T1000 (cell line): ENCODE measurements around the gene HDAC7.

ENCODE experiments used
- DNase-seq: peaks from one replicate; lab custom pipeline; 2025; ENCODE audit warnings: mixed read lengths; lab: John Stamatoyannopoulos, UW

The HDAC7 gene

DNA sequence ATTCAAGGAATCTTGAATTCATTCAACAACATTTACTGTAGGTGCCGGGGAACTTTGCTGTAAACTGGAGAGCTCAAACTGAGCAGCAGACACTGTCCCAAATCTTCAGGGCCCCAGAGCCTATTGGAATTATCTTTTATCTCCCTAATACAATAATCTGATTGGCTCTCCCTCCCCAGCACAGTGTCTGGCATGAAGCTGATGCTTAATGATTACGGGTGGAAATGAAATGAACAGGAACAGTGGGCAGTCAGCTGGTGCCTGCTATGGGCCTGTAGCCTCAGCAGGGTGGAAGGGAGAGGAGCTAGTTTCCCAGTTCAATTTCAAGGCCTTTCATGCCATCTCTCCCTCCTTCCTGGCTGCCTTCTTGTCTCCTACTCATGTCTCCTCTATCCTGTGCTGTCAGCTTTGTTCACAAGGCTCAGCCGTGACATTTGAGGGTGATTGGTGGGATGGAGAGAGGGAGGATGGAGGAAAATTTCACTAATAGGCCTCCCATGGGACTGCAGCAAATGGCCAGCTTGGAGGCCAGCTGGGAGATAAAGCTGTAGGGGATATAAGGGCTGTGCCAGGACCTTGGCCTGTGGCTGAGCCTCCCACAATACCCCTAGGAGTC lies 56.7 kb downstream of the HDAC7 start:
- DNase-seq = no peak

DNA sequence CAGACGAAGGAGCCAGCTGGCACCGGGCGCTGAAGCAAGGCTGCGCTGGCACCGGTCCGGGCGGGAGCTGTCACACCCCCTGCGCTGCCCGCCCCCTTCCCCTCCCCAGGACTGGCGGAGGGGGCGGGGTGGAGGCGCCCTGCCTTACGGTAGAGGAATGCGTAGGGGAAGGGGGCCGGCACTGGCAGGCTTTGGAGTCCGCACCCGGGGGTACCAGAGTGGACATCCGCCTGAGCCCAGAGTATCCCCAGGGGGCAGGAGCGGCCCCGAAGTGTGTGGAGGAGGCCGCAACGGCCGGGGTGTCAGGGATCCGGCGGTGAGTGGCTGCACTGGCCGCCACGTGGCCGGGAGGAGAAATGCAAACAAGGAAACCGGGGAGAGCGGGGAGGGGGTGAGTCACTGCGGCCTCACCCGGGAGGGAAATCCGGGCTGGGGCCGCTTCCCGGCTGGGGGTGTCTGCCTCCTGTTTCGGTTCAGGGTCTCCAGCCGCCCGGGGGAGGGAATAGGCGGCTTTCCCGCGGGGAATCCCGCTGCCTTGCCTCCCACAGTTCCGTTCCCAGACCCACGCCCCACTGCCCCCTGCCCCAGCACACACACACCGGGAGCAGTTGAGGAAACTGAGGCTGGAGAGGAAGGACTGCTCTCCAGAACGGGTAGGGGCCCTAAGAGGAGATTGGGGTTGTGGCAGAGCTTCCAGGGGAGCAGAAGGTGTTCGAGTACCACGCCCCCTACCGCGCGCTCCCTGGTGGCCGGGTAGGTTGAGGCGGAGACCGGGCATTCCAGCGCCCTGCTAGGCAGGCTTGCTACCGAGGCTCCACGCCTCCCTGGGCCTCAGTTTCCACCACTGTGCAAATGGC lies 60.6 kb downstream of the HDAC7 start, which contains the start of gene RAPGEF3:
TSS of gene RAPGEF3 (minus strand) at position 47 of the 857 bp plus-strand sequence. CDS start 324 bp downstream, outside the sequence.
- DNase-seq = peak; percentile 84

DNA sequence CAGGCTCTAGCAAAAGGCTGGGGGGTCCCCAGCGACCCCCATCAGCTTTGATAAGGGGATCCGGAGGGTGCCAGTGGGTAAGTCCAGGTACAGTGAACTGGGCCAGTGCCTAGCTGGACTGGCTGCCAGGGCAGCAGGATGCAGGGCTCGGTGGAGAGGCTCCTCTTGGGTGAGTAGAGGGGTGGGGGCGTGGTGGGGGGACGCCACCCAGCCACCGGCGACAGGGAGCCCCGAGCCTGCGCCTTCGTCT lies 61.2 kb downstream of the HDAC7 start:
- DNase-seq = no peak

DNA sequence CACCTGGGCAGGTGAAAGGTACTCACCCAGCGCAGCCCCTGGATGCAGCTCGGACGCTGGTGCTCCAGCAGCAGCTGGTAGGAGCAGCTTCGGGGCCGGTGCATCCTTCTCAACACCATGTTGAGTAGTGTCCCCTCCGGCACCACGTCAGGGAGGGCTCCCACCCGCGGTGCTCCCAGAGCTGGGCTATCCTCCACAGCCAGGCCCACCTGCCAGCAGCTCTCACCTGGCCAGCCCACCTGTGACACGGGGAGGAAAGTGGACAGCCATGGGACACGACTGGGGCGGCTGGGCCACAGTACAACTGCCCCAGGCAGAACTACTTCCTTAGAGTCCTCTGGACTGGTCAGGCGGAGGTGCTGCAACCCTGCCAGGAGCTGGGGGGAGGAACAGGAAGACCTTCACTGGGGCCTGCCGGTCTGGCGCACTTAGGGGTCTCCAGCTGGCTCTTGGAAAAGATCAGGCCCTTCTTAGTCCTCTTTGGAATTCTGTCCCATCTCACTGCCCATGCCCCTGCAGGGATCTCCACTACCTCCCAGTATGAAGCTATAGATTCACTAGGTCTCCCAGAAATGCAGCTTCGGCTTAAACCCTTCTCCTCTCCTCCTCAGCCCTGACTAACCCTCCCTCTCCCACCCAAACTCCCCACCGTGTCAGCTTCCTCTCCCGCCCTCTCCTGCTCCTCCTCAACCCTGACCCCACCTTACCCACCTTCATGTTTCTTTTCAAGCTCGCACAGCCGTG lies 61.7 kb downstream of the HDAC7 start:
- DNase-seq = no peak

DNA sequence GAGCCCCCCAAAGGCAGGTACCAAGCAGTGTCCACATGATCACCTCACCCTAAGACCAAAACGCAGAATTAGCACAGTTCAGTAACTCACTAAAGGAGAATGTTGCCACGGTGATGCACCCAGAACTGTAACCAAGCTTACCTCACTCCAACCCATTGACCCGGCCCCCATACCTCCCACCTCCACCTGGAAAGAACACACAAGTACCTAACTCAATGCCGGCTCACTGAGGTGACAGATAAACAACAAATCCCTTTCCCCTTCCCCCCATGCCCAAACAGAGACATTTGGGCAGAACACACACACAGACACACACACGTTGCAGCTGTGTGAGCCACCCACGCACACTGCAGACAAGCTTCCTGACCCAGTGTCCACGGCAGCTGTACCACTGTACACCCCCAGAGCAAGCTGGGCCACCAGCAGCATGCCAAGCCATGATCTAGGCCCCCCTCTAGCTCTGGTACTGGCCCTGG lies 62.3 kb downstream of the HDAC7 start:
- DNase-seq = no peak

DNA sequence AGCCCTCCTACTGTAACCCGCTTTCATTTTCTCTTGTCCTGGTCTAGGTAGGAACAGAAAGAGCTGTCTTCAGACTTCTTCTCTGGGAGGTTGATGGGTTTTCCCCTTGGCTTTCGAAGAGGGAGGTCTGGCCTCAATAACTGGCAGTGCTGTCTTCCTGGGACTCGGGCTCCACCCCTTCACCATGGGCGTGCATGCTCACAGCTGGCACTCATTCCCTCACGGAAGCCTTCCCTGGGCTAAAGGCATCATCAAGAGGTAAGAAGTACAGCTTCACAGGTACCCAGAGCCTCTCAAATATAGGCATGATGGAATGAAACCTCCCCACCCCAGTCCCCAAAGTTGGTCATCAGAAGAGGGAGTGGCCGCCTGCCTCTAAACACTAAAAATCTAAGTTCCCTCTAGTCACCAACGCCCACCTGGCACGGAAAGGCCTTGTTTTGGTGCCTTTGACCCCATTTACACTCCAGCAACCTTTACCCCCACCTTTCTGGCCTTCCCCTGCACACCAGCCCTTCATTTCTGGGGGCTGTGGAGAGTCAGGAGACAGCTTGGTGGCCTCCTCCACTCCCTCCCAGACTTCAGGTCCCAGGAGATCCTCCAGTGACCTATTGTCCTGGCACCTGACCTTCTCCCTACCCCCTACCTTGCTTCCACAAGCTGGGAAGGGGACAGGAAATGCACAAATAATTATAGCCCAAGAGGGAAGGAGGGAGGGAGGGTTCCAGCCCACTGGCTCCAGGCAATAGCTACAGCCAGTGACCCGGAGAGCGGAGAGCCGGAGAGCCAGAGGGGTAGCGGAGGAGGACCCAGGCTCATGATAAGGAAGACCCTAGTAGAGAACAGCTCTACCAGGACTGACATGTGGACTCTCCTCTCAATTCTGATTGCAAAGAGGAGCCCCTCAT lies 63.8 kb downstream of the HDAC7 start:
- DNase-seq = no peak

DNA sequence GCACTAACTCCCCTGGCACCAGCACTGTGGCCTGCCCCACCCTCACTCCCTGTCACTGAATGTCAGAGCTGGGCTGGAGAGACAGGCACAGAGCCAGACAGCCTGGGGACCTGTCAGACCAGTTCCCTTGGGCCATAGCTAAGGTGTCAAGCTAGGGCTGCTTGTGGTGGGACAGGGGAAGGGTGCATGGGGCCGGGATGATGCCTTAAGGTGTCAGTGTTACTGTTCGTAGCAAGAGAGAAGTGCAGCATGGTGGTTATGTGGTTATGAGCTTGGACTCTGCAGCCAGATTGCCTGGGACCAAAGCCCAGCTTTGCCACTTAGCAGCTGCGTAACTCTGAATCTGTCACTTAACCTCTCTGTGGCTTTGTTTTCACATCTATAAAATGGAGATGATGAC lies 64.8 kb downstream of the HDAC7 start:
- no peak for DNase-seq

DNA sequence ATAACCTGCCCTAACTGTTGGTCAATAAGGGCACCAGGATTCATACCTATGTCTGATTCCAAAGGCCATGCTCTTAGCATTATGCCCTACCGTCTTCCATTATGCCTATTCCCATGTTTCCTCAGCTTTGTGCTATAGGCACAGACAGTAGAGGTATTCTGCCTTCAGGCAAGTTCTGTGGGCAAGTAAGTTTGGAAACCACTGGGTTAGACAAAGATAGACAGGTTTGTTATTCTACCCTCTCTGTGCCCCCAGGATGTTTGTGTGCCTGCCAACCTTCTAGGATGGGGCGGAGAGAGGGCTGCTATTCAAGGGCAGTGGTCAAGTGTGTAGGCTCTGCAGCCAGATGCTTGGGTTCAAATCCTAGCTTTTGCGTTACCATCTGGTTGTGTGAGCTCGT lies 65.6 kb downstream of the HDAC7 start:
- no peak for DNase-seq

DNA sequence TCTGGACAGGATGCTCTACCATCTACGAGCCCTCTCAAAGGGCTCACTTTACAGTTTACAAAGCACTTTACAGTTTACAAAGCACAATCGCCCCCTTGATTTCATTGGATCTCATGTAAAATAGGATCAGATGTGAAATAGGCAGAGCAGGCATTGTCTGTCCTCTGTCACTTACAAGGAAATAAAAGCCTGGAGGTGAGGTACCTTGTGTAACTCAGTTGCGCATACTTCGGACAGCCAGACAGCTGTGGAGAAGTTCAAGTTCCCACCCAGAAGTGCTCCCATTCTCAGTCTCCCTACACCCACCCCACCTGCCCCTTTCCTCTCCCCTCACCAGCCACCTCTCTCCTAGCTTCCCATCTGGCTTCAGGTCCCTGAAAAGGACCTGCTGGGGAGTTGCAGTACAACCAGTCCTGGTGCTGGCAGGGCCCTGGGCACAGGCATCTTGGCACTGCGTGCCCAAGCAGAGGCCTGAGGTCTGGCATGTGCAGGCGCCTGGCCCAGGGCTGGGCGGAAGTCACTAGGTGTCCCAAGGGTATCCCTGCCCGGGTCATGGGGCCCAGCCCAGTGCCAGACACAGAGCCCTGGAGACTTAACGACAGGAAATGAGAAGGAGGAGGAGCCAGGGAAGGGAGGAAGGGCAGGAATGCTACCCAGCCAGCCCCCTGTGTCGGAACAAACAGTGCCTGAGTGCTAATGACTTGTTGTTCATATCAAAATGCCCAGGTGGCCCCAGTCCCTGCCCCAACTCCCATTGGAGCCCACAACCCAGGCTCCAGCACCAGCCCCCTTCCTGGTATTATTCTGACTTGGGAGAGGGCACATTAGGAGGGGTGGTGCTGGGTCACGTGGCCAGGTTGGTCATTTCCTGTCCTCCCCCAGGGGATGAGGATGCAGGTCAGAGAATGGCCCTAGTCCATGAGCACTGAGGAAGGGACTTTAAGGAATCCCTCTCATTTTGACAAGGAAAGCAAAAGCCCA lies 66.4 kb downstream of the HDAC7 start:
- DNase-seq = no peak

DNA sequence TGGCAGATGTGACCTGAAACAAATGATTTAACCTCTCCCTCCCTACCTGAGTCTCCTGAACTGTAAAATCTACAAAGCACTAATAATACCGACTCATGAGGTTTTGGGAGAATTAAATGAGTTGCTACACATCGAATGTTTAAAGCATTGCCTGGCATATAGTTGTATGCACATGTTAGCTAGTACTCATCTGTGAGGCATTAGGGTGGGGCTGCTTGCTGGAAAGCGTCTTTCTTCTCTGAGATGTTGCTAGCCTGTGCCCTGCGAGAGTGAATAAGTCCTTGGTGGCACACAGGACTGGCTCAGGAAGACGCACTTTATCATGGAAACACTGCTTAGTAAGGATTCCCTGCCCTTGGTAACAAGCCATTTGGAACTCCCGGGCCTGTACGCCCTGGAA lies 67.2 kb downstream of the HDAC7 start:
- DNase-seq = no peak

DNA sequence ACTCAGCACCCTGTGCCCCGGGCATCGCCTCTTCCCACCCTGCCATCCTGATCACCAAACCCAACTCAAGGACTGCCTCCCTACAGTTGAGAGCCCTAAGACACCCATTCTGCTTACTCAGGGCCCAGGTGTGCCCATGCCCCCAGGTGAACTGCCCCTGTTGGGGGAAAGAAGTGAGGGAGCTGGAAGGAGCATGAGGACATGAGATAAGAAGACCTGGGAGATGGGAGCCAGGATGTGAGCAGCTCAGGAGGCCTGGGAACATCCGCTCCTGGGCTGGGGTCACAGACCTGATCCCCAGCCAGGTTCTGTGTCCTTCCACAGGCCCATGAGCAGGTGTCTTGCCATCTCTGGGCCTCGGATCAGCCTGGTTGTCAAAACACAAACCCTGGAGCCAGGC lies 67.6 kb downstream of the HDAC7 start:
- DNase-seq = no peak

DNA sequence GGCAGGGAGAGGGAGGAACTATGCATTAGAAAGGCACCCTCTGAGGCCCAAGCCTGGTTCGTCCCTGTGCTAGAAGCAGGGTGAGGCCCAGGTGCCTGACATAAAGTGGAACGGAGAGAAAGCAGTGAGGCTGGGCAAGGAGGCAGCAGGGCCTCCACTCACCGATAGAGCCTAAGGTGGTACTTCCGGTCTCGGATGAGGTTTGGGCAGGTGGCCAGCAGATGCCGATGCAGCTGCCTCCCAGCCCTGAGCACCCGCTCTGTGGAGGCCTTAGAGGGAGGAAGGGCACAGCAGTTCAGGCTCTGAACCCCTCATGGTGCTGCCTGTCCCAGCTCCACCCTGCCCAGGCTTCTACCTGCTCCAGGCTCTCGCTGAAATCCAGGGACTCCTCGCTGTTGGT lies 68.1 kb downstream of the HDAC7 start:
- DNase-seq = no peak

DNA sequence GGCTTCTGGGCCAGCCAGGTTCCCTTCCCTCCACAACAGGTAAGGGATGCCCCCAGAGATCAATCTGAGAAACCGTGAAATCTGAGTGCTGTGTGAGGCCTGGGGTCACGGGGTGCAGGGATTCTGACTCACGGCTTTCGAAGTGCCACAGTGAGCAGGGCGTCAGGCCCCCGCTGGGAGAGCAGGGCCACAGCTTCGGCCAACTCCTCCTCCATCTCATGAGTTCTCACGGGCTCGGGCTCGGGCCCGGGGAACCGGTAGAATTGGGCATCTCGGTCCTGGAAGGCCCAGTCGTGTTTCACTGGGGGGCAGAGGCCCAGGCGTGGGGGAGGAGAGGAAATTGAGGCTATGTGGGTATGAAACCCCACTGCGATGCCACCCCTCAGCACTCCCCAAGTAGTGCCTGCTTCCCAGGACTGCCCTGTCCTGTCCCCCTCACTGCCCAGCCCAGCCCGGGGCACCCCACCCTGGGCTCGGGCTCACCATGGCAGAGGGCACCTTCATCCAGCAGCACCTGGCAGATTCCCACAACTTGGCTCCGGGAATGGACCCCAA lies 68.7 kb downstream of the HDAC7 start:
- DNase-seq = no peak

DNA sequence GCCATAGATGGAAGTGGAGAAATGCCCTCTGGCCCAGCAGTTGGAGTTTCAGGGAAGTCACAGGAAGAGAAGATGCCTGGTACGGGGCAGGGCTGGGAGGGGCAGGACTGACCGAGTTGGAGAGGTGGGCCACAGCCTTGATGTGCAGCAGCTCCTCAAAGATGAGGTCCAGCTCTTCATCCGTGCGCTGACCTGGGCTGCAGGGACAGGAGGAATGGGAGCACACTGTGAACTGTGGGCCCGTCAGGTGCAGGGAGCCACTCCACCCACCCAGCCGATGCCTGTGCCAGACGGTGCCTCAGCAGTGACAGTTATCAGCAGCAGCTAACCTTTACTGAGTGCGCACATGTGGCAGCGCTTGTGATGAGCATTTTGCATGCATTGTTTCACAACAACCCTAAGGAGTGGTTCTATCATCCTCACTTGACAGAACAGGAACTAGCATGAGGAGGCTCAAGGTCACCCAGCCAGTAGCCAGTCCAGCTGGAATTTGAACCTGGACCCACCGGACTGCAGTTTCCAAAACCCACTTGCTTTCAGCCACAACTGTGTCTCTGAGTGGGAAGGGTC lies 69.4 kb downstream of the HDAC7 start:
- DNase-seq = no peak

DNA sequence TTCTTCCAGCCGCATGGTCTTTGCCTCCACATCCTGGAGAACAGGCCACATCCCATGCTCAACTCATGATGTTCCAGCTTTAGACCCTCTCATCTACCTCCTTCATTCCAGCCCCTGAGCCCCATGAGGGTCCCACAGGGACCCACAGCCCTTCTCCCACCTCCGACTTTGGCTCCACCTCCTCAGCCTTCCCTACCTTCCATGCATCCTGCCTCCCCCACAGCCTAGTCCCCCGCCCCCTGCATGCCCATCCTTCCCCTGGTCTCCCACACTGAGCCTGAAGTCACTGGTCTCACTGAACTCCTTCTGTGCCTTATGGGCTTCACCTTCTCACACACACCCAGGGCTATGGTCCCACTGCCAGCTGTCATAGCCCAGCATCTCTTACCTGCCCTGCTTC lies 70.8 kb downstream of the HDAC7 start:
- no peak for DNase-seq

DNA sequence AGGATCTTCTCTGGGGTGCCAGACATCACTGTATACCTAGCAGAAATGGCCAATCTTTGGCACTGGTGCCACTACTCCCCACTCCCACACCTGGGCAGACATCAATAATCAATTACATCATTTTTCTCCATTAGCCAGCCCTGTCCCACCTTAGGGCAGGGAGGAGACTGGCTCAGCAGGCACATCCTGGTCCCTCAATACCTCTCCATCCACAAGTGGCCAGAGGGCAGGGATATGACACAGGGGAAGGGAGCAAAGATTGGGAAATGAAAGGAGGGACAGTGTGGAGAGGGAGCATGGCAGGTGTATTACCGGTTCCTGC lies 71.2 kb downstream of the HDAC7 start:
- no peak for DNase-seq

DNA sequence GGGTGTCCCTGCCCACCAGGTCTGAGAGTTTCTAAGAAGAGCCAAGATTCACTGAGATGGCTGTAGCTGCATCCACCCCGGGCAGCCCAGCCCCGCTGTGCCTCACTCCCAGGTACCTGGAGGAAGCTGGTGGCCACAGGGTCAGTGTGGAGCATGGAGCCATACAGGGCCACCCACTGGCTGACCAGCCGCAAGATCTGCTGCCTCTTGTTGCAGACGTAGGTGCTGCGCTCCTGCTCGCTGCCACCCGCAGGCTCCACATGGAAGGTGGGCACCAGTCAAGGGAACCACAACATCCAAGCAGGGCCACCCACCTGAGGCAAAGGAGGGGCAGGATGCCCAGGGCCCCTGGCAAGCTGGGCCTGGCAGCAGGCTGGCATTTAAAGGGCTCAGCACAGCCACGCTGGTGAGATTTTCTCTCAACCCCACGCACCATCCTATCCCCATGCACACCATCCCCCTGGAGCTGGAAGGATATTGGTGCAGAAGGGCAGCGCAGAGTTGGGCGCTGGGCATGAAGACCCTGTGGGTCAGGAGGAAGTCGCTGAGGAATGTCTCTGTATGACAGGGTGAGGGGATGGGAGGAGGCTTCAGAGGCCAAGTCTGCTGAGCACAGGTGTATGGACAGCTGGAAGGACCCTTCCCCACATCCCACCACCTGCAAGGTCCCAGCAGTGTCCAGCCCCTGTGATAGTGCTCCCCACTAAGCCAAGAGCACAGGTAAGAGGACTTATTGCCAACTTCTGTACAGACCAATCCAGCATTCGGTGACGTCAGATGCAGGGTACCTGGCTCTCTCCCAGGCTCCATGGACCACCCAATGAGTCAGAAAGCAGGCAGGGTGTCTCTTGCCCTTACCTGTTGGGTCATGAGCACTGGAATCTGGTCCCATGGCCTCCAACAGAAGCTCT lies 71.9 kb downstream of the HDAC7 start:
- no peak for DNase-seq

DNA sequence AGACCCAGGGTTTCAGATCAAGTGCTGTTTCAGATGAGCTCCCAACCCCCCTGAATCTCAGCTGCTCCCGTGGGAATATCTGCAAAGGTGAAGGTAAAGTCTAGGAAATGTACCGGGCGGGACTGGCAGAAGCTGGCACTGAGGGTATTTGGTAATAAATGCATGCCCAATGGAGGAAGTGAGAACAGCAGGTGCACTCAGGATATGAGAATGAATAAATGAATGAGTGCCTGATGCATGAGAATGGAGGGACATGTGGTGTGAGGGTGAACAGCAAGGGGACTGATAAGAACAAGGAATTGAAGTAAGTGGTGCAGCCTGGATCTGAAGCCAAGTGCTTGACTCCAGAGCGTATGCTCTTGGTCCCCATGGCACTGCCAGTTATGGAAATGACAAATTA lies 72.6 kb downstream of the HDAC7 start:
- no peak for DNase-seq

DNA sequence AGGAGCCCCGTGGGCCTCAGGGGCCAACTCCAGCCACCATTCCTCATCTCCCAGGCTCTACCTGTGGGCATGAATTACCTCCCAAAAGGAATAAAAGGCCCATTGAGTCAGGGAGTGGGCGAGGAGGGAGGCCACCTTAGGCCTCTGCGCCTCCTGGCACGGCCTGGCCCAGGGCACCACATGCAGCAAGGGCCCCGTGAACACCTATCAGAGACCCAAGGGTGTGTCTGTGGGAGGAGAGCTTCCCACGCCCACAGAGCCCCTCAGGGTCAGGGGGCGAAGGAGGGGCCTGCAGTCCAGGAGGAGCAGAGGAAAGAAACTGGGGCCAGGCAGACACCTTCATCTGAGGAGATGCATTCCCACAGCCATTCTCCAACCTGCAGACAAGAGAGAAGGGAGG lies 73.2 kb downstream of the HDAC7 start:
- no peak for DNase-seq
